OCI-LY7 (cell line): Measurements from ENCODE around the gene OTOF. TPM values are rescaled to one million over a fixed set of nuclear protein-coding genes. Genes with fewer than 3 reads are reported as not detected.

ENCODE experiments used
- BruUV-seq: library from RNA; stranded (reverse); fragments of 400-500 nt; replicated peaks from 2 replicates; lab custom pipeline; 2021; lab: Mats Ljungman, UMichigan
- CTCF ChIA-PET: fragments of 300-600 bp; sonication (Branson Sonifier 250); formaldehyde crosslinking; loops from one replicate; lab custom pipeline; 2022; ENCODE audit warnings: antibody characterized with exemption; ENCODE audit not compliant: unreplicated experiment; lab: Charles Lee
- POLR2A ChIA-PET: fragments of 300-600 bp; sonication (Branson Sonifier 250); formaldehyde crosslinking; loops from one replicate; lab custom pipeline; 2022; ENCODE audit warnings: antibody characterized with exemption; lab: Charles Lee
- DNase-seq: peaks from one replicate; pipeline ENCODE4 v3.0.0-alpha.2; 2015; ENCODE audit warnings: low spot score
- H2AFZ ChIP-seq: fragments of 200-600 bp; sonication (generic), shearing (Covaris generic); 2 replicates; pipeline ENCODE4 v1.6.1; 2014; ENCODE audit warnings: mild to moderate bottlenecking, antibody characterized with exemption, low read length, moderate library complexity
- H3K27ac ChIP-seq: fragments of 200-600 bp; sonication (generic); 2 replicates; pipeline ENCODE4 v1.5.1; 2014; ENCODE audit warnings: mixed run types, low read depth, mild to moderate bottlenecking, moderate library complexity, low read length, inconsistent platforms; ENCODE audit not compliant: poor library complexity, severe bottlenecking
- H3K36me3 ChIP-seq: fragments of 200-600 bp; sonication (generic); 2 replicates; pipeline ENCODE4 v1.6.1; 2014; ENCODE audit warnings: mild to moderate bottlenecking, antibody characterized with exemption, low read length, moderate library complexity, mixed read lengths; ENCODE audit not compliant: insufficient read depth
- H3K4me1 ChIP-seq: fragments of 200-600 bp; sonication (generic); 2 replicates; pipeline ENCODE4 v1.5.1; 2014; ENCODE audit warnings: mild to moderate bottlenecking, low read length; ENCODE audit not compliant: insufficient read depth, poor library complexity, severe bottlenecking
- H3K4me2 ChIP-seq: fragments of 200-600 bp; sonication (generic); 2 replicates; pipeline ENCODE4 v1.6.1; 2014; ENCODE audit warnings: mild to moderate bottlenecking, low read length
- H3K4me3 ChIP-seq: fragments of 200-600 bp; sonication (generic); 2 replicates; pipeline ENCODE4 v1.5.1; 2014; ENCODE audit warnings: mild to moderate bottlenecking, low read depth, low read length; ENCODE audit not compliant: poor library complexity, severe bottlenecking
- H3K79me2 ChIP-seq: fragments of 200-600 bp; sonication (generic); 2 replicates; pipeline ENCODE4 v1.6.1; 2016; ENCODE audit warnings: low read depth, mild to moderate bottlenecking, low read length, moderate library complexity, mixed read lengths; ENCODE audit not compliant: insufficient read depth
- H3K9me2 ChIP-seq: fragments of 200-600 bp; sonication (generic); 2 replicates; pipeline ENCODE4 v1.6.1; 2016; ENCODE audit warnings: mild to moderate bottlenecking, low read length, mixed read lengths; ENCODE audit not compliant: insufficient read depth
- H3K9me3 ChIP-seq: fragments of 200-600 bp; sonication (generic); 2 replicates; pipeline ENCODE4 v1.6.1; 2014; ENCODE audit warnings: mild to moderate bottlenecking, mixed run types, low read length, mixed read lengths
- H4K20me1 ChIP-seq: fragments of 200-600 bp; sonication (generic); 2 replicates; pipeline ENCODE4 v1.6.1; 2014; ENCODE audit warnings: mild to moderate bottlenecking, antibody characterized with exemption, low read length, moderate library complexity, mixed read lengths; ENCODE audit not compliant: insufficient read depth
- CTCF ChIP-seq: fragments of 200-600 bp; sonication (generic); conservative IDR thresholded peaks from 2 replicates; pipeline ENCODE4 v1.5.1; 2014; ENCODE audit warnings: mild to moderate bottlenecking, antibody characterized with exemption, low read length, moderate library complexity, mixed read lengths
- EZH2phosphoT487 ChIP-seq: fragments of 200-600 bp; sonication (generic); IDR thresholded peaks from 2 replicates; pipeline ENCODE4 v1.6.1; 2018; ENCODE audit warnings: low read depth, borderline replicate concordance, mild to moderate bottlenecking, mixed run types, antibody characterized with exemption, low read length, moderate library complexity, mixed read lengths
- intact Hi-C: fragments of 100-400 bp; cut with micrococcal nuclease; formaldehyde crosslinking; loops from one replicate; pipeline ENCODE4 v1.10.0; 2022; ENCODE audit not compliant: unreplicated experiment
- total RNA-seq, 2 experiments: library from RNA; depleted of rRNA in 1 of 2; stranded (reverse); fragments of >200 nt in 1 of 2; shearing (Covaris generic) in 1 of 2; gene quantifications; 2 replicates each; pipeline ENCODE4 v1.2.3, GENCODE V29; 2014 to 2022

OTOF gene
- total RNA-seq, 2 experiments from 2014 or later, result not detected

DNA sequence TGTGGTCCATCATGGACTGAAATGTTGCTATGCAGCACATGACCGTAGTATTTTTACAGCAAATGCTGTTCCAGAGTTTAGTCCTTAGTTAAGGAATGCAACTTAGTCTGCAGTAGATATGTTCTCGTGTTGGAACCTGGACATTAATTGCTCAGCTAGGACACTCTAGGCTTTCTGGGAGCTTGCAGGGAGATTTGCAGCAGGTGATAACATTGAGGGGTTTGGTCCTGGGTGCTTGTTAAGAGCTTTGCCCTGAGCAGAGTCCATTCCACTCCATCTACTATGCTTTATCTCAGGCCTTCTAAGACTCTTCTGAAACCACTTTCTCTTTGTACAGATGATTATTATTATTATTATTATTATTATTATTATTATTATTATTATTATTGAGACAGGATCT, 49.1 kb downstream of the OTOF start:
- BruUV-seq, result no TSS peak
- H3K4me3 ChIP-seq, result no peak overlapping the region
- H4K20me1 ChIP-seq, result no peaks in the 10 kb centered on the region
- H3K4me2 ChIP-seq, result no peak overlapping the region
- no peaks in the 10 kb centered on the region for H3K9me3 ChIP-seq
- H3K4me1 ChIP-seq, result peaks cover 7% of the 10 kb centered on the region
- ChIA-PET CTCF (no interaction called here), POLR2A (no interaction called here)
- H3K9me2 ChIP-seq, result no peaks in the 10 kb centered on the region
- H3K79me2 ChIP-seq, result no peaks in the 10 kb centered on the region
- intact Hi-C loops, result no loop called here
- no peak for DNase-seq
- TF ChIP-seq EZH2phosphoT487 (no peak), CTCF (no peak)
- no peak overlapping the region for H3K27ac ChIP-seq
- H3K36me3 ChIP-seq, result no peaks in the 10 kb centered on the region
- no peak overlapping the region for H2AFZ ChIP-seq

GRCh38 chr2:26424221-26424620, 53.7 kb downstream of the OTOF start:
- BruUV-seq, result no TSS peak
- CTCF ChIA-PET, result no interaction called here
- Histone ChIP-seq H3K4me1 (no peaks in the 10 kb centered on the region), H3K27ac (no peak overlapping the region), H2AFZ (no peak overlapping the region), H3K9me2 (no peaks in the 10 kb centered on the region), H3K9me3 (no peaks in the 10 kb centered on the region), H4K20me1 (no peaks in the 10 kb centered on the region), H3K4me2 (no peak overlapping the region), H3K79me2 (no peaks in the 10 kb centered on the region), H3K36me3 (no peaks in the 10 kb centered on the region), H3K4me3 (no peak overlapping the region)
- TF ChIP-seq CTCF, result no peak
- POLR2A ChIA-PET, result no interaction called here
- DNase-seq, result no peak
- intact Hi-C loops, result no loop called here

- no peaks in the 10 kb centered on the region for H3K9me2 ChIP-seq
- no peak overlapping the region for H2AFZ ChIP-seq
- no peaks in the 10 kb centered on the region for H3K36me3 ChIP-seq
- no peak for DNase-seq
- H3K79me2 ChIP-seq, result no peaks in the 10 kb centered on the region
- POLR2A ChIA-PET, result interaction anchor here (0.6 kb wide), 1 partner anchor 25 kb away, joined by 3 read pairs; no protein-coding TSS in a partner anchor
- no peak overlapping the region for H3K27ac ChIP-seq
- CTCF ChIA-PET, result no interaction called here
- H3K9me3 ChIP-seq, result no peaks in the 10 kb centered on the region
- H3K4me2 ChIP-seq, result no peak overlapping the region
- H3K4me1 ChIP-seq, result no peaks in the 10 kb centered on the region
- no peak overlapping the region for H3K4me3 ChIP-seq
- BruUV-seq, result no TSS peak
- no peak for TF ChIP-seq CTCF
- TF ChIP-seq EZH2phosphoT487, result no peak
- H4K20me1 ChIP-seq, result no peaks in the 10 kb centered on the region
- intact Hi-C loops, result no loop called here
Measured at GRCh38 chr2:26423750-26424149, 54.2 kb downstream of the OTOF start.
